GM12865 (cell line): ENCODE data around the gene RLN1.

Experiments used
- DNase-seq: peaks from one replicate; pipeline ENCODE4 v3.0.0; 2010; ENCODE audit warnings: low read depth
- H3K4me3 ChIP-seq: 2 replicates; pipeline ENCODE4 v1.5.1; 2011; ENCODE audit warnings: mild to moderate bottlenecking, low read depth, low read length, control low read depth
- TF ChIP-seq, protein P1 (sequence below): IDR thresholded peaks from 2 replicates; pipeline ENCODE4 v1.5.1; 2011; ENCODE audit warnings: low read length, control low read depth, low read depth, inconsistent platforms; ENCODE audit not compliant: insufficient read depth; ENCODE audit errors: missing control alignments

Gene RLN1

DNA sequence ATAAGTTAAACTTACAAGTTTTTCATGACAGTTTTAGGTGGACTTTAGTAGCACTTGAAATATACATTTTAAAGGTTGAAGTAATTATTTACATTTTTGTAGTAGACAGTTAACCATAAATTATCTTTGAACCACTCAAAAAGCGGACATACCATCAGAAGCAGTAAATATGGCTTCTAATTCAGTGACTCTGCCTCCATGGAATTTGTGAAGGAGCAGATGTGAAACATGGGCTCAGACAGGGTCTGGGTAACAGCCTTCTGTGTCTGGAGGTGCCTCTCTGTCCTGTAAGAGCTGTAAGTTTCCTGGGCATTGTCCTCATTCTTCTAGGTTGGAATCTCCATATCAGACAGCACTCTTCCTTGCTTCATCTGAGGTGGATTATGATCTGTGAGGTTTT, 47.5 kb downstream of the RLN1 start:
- no peak for DNase-seq
- no peak overlapping the region for H3K4me3 ChIP-seq
- TF ChIP-seq, protein P1, sequence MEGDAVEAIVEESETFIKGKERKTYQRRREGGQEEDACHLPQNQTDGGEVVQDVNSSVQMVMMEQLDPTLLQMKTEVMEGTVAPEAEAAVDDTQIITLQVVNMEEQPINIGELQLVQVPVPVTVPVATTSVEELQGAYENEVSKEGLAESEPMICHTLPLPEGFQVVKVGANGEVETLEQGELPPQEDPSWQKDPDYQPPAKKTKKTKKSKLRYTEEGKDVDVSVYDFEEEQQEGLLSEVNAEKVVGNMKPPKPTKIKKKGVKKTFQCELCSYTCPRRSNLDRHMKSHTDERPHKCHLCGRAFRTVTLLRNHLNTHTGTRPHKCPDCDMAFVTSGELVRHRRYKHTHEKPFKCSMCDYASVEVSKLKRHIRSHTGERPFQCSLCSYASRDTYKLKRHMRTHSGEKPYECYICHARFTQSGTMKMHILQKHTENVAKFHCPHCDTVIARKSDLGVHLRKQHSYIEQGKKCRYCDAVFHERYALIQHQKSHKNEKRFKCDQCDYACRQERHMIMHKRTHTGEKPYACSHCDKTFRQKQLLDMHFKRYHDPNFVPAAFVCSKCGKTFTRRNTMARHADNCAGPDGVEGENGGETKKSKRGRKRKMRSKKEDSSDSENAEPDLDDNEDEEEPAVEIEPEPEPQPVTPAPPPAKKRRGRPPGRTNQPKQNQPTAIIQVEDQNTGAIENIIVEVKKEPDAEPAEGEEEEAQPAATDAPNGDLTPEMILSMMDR = no peak

- TF ChIP-seq, protein P1 = no peak
- DNase-seq = no peak
- H3K4me3 ChIP-seq = no peak overlapping the region
Observed at GRCh38 chr9:5288591-5288990, 51.1 kb downstream of the RLN1 start.

- DNase-seq = no peak
- H3K4me3 ChIP-seq = no peak overlapping the region
- TF ChIP-seq, protein P1 = no peak
Observed at GRCh38 chr9:5286262-5286661, 53.4 kb downstream of the RLN1 start.
